K562 (cell line): ENCODE measurements around the gene IFNA8. TPM values are rescaled to one million over a fixed set of nuclear protein-coding genes. Genes with fewer than 3 reads are reported as not detected.

Experiments
- ATAC-seq: fragments of 200-7000 bp; cut with Tn5 transposase; 3 replicates; pipeline ENCODE4 v1.9.1; 2020; ENCODE audit warnings: moderate library complexity
- BruUV-seq: library from RNA; stranded (reverse); fragments of 400-500 nt; replicated peaks from 2 replicates; lab custom pipeline; 2021; lab: Mats Ljungman, UMichigan
- CTCF ChIA-PET: fragments of 300-600 bp; formaldehyde crosslinking; extraction: SDS; loops from one replicate; lab custom pipeline; 2021; ENCODE audit warnings: low intra/inter-chr PET ratio; lab: Yijun Ruan, JAX
- POLR2A ChIA-PET: fragments of 300-600, 350-650 bp; sonication (Branson Sonifier 250); formaldehyde crosslinking; extraction: SDS; loops from one replicate; lab custom pipeline; 2021; ENCODE audit warnings: antibody characterized with exemption, inconsistent platforms; lab: Yijun Ruan, JAX
- DNase-seq, 4 experiments: peaks; one replicate each; pipeline versions ENCODE4 v3.0.0 to v3.0.0-alpha.2; 2011 to 2018; ENCODE audit warnings: low spot score in 3 of 4, mixed read lengths in 3 of 4; ENCODE audit errors: extremely low read depth in 1 of 4
- FAIRE-seq: peaks from 2 replicates; lab custom pipeline; 2011; peaks lifted over from hg19 to GRCh38; lab: Jason Lieb, UNC
- H2AFZ ChIP-seq: 2 replicates; pipeline ENCODE4 v1.6.0; 2011; ENCODE audit warnings: low read depth, low read length, control low read depth, inconsistent platforms
- H3K27ac ChIP-seq: fragments of 200-600 bp; 3 replicates; pipeline ENCODE4 v1.8.0; 2011; ENCODE audit warnings: low read depth, mild to moderate bottlenecking, control low read depth, inconsistent platforms, low read length, moderate library complexity, mixed read lengths; ENCODE audit errors: extremely low read depth
- H3K27me3 ChIP-seq, 2 experiments: fragments of 300-600 bp in 1 of 2; 2 replicates in 1 of 2; 3 replicates in 1 of 2; pipeline versions ENCODE4 v1.6.0 to v1.8.0; 2011; ENCODE audit warnings: inconsistent platforms in 2 of 2, low read length in 2 of 2, mild to moderate bottlenecking in 1 of 2, mixed read lengths in 1 of 2, moderate library complexity in 1 of 2; ENCODE audit not compliant: control insufficient read depth in 2 of 2, insufficient read depth in 2 of 2
- H3K36me3 ChIP-seq: fragments of 300-600 bp; 3 replicates; pipeline ENCODE4 v1.8.0; 2011; ENCODE audit warnings: mild to moderate bottlenecking, low read length, inconsistent platforms; ENCODE audit not compliant: control insufficient read depth, insufficient read depth
- H3K4me1 ChIP-seq, 2 experiments: fragments of 200-600 bp in 1 of 2; replicated peaks in 1 of 2; 2 replicates in 1 of 2; 3 replicates in 1 of 2; pipeline versions ENCODE4 v1.5.1 to v1.8.0; 2011; ENCODE audit warnings: inconsistent platforms in 2 of 2, low read length in 2 of 2, mild to moderate bottlenecking in 1 of 2, mixed read lengths in 1 of 2, moderate library complexity in 1 of 2; ENCODE audit not compliant: control insufficient read depth in 2 of 2, insufficient read depth in 2 of 2
- H3K4me2 ChIP-seq: 2 replicates; pipeline ENCODE4 v1.6.1; 2011; ENCODE audit warnings: low read length, control low read depth, inconsistent platforms, mixed read lengths; ENCODE audit not compliant: insufficient read depth
- H3K4me3 ChIP-seq: fragments of 200-600 bp; sonication (generic), shearing (Covaris generic); 2 replicates; pipeline ENCODE4 v1.5.1; 2016; ENCODE audit warnings: control low read depth, inconsistent platforms
- H3K79me2 ChIP-seq: fragments of 200-600 bp; 3 replicates; pipeline ENCODE4 v1.8.0; 2011; ENCODE audit warnings: low read length, inconsistent platforms; ENCODE audit not compliant: control insufficient read depth, insufficient read depth
- H3K9ac ChIP-seq, 2 experiments: 2 replicates each; pipeline versions ENCODE4 v1.6.0 to v1.6.1; 2011; ENCODE audit warnings: low read depth in 2 of 2, low read length in 2 of 2, control low read depth in 1 of 2, inconsistent platforms in 1 of 2, mild to moderate bottlenecking in 1 of 2, mixed read lengths in 1 of 2; ENCODE audit not compliant: insufficient read depth in 1 of 2
- H3K9me1 ChIP-seq: one replicate; pipeline ENCODE4 v1.6.0; 2011; ENCODE audit warnings: inconsistent platforms, mild to moderate bottlenecking, low read length, moderate library complexity; ENCODE audit not compliant: control insufficient read depth, insufficient read depth
- H3K9me3 ChIP-seq: replicated peaks from 2 replicates; pipeline ENCODE4 v1.5.1; 2011; ENCODE audit warnings: low read depth, low read length, inconsistent platforms; ENCODE audit not compliant: control insufficient read depth, insufficient read depth
- H4K20me1 ChIP-seq: replicated peaks from 2 replicates; pipeline ENCODE4 v1.6.1; 2011; ENCODE audit warnings: low read length, inconsistent platforms, mixed read lengths; ENCODE audit not compliant: control insufficient read depth, insufficient read depth
- EWSR1 ChIP-seq: fragments of 450-650 bp; IDR thresholded peaks from 2 replicates; pipeline ENCODE4 v1.6.1; 2018; ENCODE audit warnings: borderline replicate concordance, mild to moderate bottlenecking, low read depth, moderate library complexity; ENCODE audit not compliant: partially characterized antibody
- GABPB2 ChIP-seq: fragments of 250-450 bp; sonication (Bioruptor Pico); conservative IDR thresholded peaks from 2 replicates; pipeline ENCODE4 v1.5.1; 2021; ENCODE audit warnings: mild to moderate bottlenecking
- KDM1A ChIP-seq, 2 experiments: fragments of 450-650 bp; IDR thresholded peaks; 2 replicates each; pipeline ENCODE4 v1.6.1; 2016; ENCODE audit warnings: mild to moderate bottlenecking in 2 of 2
- MCM2 ChIP-seq: fragments of 450-650 bp; IDR thresholded peaks from 2 replicates; pipeline ENCODE4 v1.6.1; 2017; ENCODE audit warnings: low read depth, mild to moderate bottlenecking
- MEIS2 ChIP-seq: fragments of 450-650 bp; IDR thresholded peaks from 2 replicates; pipeline ENCODE4 v1.6.1; 2014; ENCODE audit warnings: mild to moderate bottlenecking; ENCODE audit not compliant: partially characterized antibody
- RBBP5 ChIP-seq: fragments of 200-600 bp; sonication (generic); IDR thresholded peaks from 2 replicates; pipeline ENCODE4 v1.6.1; 2012; ENCODE audit warnings: borderline replicate concordance, mild to moderate bottlenecking, low read length, control low read depth, inconsistent platforms; ENCODE audit not compliant: insufficient read depth, poor library complexity, severe bottlenecking
- SETDB1 ChIP-seq: IDR thresholded peaks from one replicate; pipeline ENCODE4 v1.6.1; 2012; ENCODE audit warnings: low read length, control low read depth, inconsistent platforms
- ZFP36 ChIP-seq: fragments of 150-350 bp; IDR thresholded peaks from 2 replicates; pipeline ENCODE4 v1.6.1; 2018; ENCODE audit warnings: low read length, low read depth; ENCODE audit not compliant: partially characterized antibody
- ZKSCAN8 ChIP-seq: fragments of 200-800 bp; sonication (Bioruptor generic); IDR thresholded peaks from 2 replicates; pipeline ENCODE4 v1.6.1; 2016; ENCODE audit warnings: missing genetic modification characterization, missing compliant biosample characterization
- ZNF217 ChIP-seq: sonication (generic); formaldehyde crosslinking; IDR thresholded peaks from 2 replicates; pipeline ENCODE4 v1.8.0; 2022; ENCODE audit warnings: mild to moderate bottlenecking, missing genetic modification reagents
- ZNF239 ChIP-seq: fragments of 250-450 bp; sonication (Bioruptor Pico); IDR thresholded peaks from 2 replicates; pipeline ENCODE4 v1.4.0; 2020; ENCODE audit warnings: mild to moderate bottlenecking
- WGBS: fragments of 100-300 bp; shearing (Covaris generic); methylation state at CpG from one replicate; pipeline ENCODE4 v1.1.6; 2016; ENCODE audit warnings: low coverage, mixed read lengths; ENCODE audit not compliant: insufficient coverage; ENCODE audit errors: missing lambda C conversion rate; 5-methylcytosine and 5-hydroxymethylcytosine counted together
- in situ Hi-C: fragments of 300-500 bp; cut with MboI; formaldehyde crosslinking; loops from 4 replicates; pipeline ENCODE4 v1.15.0; 2018; ENCODE audit warnings: inconsistent platforms, mixed read lengths
- intact Hi-C: fragments of 100-400 bp; cut with micrococcal nuclease; formaldehyde crosslinking; loops from 2 replicates; pipeline ENCODE4 v1.14.2; 2022
- polyA plus RNA-seq, 8 experiments: library from polyadenylated mRNA; depleted of rRNA in 4 of 8; stranded (reverse) in 5 of 8; unstranded in 3 of 8; fragments of >200 nt; fragmentation: Nextera tagmentation in 2 of 8; fragmentation: Illumina TruSeq in 1 of 8; extraction: Ambion mirVana in 2 of 8; extraction: Trizol in 1 of 8; gene quantifications; 2 replicates each; pipeline versions ENCODE4 v1.2.1 to v1.2.3, GENCODE V29; 2011 to 2014; ENCODE audit warnings: inconsistent platforms in 1 of 8, missing spikeins in 1 of 8
- total RNA-seq, 7 experiments: library from RNA; depleted of rRNA in 6 of 7; stranded (reverse); fragments of >200 nt in 6 of 7; fragmentation: Illumina TruSeq in 2 of 7; extraction: Trizol in 2 of 7; gene quantifications; 2 replicates each; pipeline versions ENCODE4 v1.2.1 to v1.2.3, GENCODE V29; 2011 to 2021; ENCODE audit warnings: low replicate concordance in 1 of 7
- TF ChIP-seq, protein P1 (sequence below): fragments of 450-650 bp; conservative IDR thresholded peaks from 2 replicates; pipeline ENCODE4 v1.6.1; 2016; ENCODE audit warnings: missing genetic modification characterization, low read depth, mild to moderate bottlenecking, control low read depth, missing compliant biosample characterization
- TF ChIP-seq, protein P2 (sequence below): fragments of 450-650 bp; IDR thresholded peaks from 2 replicates; pipeline ENCODE4 v1.6.1; 2016
- TF ChIP-seq, protein P3 (sequence below): fragments of 250-450 bp; sonication (Bioruptor Pico); IDR thresholded peaks from 2 replicates; pipeline ENCODE4 v1.5.1; 2021; ENCODE audit warnings: mild to moderate bottlenecking

The IFNA8 gene
- total and polyA plus RNA-seq, 9 of the 15 experiments (the other 6 are each of a cell fraction or from before 2014, with no cell fraction given): not detected

- TF ChIP-seq SETDB1 (no peak), GABPB2 (CRISPR knock-in tag) (no peak)
- H3K36me3 ChIP-seq: no peaks in the 10 kb centered on the region
- H3K4me2 ChIP-seq: no peak overlapping the region
- no peak overlapping the region for H3K9ac ChIP-seq
- no peaks in the 10 kb centered on the region for H3K9me1 ChIP-seq
- in situ Hi-C loops (no loop called here), intact Hi-C loops (no loop called here)
- no peak for FAIRE-seq
- ChIA-PET CTCF (no interaction called here), POLR2A (no interaction called here)
- H3K4me3 ChIP-seq: no peak overlapping the region
- no peaks in the 10 kb centered on the region for H4K20me1 ChIP-seq
- H3K4me1 ChIP-seq: no peaks in the 10 kb centered on the region
- H3K27ac ChIP-seq: no peak overlapping the region
- BruUV-seq: no TSS peak
- WGBS: no CpG with 5 or more reads among the region's 1 CpG
- H3K27me3 ChIP-seq: no peaks in the 10 kb centered on the region
- no peak overlapping the region for H2AFZ ChIP-seq
- H3K9me3 ChIP-seq: no peaks in the 10 kb centered on the region
- no peak for ATAC-seq
- no peak for DNase-seq
- H3K79me2 ChIP-seq: no peaks in the 10 kb centered on the region
Observed at GRCh38 chr9:21428235-21428634, 19.3 kb downstream of the IFNA8 start.

- Histone ChIP-seq H3K9ac (no peak overlapping the region), H4K20me1 (no peaks in the 10 kb centered on the region), H3K79me2 (no peaks in the 10 kb centered on the region), H3K4me2 (no peak overlapping the region), H3K36me3 (no peaks in the 10 kb centered on the region), H3K9me1 (no peaks in the 10 kb centered on the region), H3K27ac (no peak overlapping the region), H3K9me3 (no peaks in the 10 kb centered on the region), H3K4me1 (no peaks in the 10 kb centered on the region), H3K4me3 (no peak overlapping the region), H2AFZ (no peak overlapping the region), H3K27me3 (no peaks in the 10 kb centered on the region)
- no TSS peak for BruUV-seq
- CTCF ChIA-PET: no interaction called here
- POLR2A ChIA-PET: no interaction called here
- no peak for ATAC-seq
- in situ Hi-C loops (no loop called here), intact Hi-C loops (no loop called here)
- WGBS: no CpG with 5 or more reads among the region's 2 CpGs
- DNase-seq: no peak
- no peak for FAIRE-seq
- TF ChIP-seq ZKSCAN8 (CRISPR knock-in tag) (no peak), MCM2 (no peak), EWSR1 (no peak), MEIS2 (no peak), ZFP36 (no peak), ZNF217 (no peak), ZNF239 (CRISPR knock-in tag) (no peak), KDM1A (IDR thresholded peaks at IDR 0.05) (no peak), RBBP5 (no peak)
- TF ChIP-seq, protein P1, sequence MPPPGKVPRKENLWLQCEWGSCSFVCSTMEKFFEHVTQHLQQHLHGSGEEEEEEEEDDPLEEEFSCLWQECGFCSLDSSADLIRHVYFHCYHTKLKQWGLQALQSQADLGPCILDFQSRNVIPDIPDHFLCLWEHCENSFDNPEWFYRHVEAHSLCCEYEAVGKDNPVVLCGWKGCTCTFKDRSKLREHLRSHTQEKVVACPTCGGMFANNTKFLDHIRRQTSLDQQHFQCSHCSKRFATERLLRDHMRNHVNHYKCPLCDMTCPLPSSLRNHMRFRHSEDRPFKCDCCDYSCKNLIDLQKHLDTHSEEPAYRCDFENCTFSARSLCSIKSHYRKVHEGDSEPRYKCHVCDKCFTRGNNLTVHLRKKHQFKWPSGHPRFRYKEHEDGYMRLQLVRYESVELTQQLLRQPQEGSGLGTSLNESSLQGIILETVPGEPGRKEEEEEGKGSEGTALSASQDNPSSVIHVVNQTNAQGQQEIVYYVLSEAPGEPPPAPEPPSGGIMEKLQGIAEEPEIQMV (tag): no peak
- TF ChIP-seq, protein P2, sequence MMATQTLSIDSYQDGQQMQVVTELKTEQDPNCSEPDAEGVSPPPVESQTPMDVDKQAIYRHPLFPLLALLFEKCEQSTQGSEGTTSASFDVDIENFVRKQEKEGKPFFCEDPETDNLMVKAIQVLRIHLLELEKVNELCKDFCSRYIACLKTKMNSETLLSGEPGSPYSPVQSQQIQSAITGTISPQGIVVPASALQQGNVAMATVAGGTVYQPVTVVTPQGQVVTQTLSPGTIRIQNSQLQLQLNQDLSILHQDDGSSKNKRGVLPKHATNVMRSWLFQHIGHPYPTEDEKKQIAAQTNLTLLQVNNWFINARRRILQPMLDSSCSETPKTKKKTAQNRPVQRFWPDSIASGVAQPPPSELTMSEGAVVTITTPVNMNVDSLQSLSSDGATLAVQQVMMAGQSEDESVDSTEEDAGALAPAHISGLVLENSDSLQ: no peak
- TF ChIP-seq, protein P3, sequence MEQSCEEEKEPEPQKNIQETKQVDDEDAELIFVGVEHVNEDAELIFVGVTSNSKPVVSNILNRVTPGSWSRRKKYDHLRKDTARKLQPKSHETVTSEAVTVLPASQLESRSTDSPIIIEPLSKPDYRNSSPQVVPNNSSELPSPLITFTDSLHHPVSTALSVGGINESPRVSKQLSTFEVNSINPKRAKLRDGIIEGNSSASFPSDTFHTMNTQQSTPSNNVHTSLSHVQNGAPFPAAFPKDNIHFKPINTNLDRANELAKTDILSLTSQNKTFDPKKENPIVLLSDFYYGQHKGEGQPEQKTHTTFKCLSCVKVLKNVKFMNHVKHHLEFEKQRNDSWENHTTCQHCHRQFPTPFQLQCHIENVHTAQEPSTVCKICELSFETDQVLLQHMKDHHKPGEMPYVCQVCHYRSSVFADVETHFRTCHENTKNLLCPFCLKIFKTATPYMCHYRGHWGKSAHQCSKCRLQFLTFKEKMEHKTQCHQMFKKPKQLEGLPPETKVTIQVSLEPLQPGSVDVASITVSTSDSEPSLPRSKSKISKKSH: no peak
Observed at GRCh38 chr9:21429191-21429590, 20.3 kb downstream of the IFNA8 start.
